AG08395 (cell line): ENCODE results near the gene C4orf50.

Experiments
- DNase-seq: peaks from one replicate; pipeline ENCODE4 v3.0.0; 2012; ENCODE audit warnings: mixed read lengths, low spot score

Gene C4orf50

GRCh38 chr4:6018331-6018730 is at the start of gene C4orf50:
Gene C4orf50, minus strand, starts transcription at chr4:6018431.
- DNase-seq = no peak

GRCh38 chr4:6065934-6066590 is 47.8 kb upstream of the C4orf50 start:
- DNase-seq = no peak

GRCh38 chr4:6065166-6065565 is 46.9 kb upstream of the C4orf50 start:
- DNase-seq = no peak

- no peak for DNase-seq
Measured at GRCh38 chr4:6064383-6064782, 46.2 kb upstream of the C4orf50 start.

- DNase-seq = no peak
Measured at GRCh38 chr4:6063684-6064083, 45.5 kb upstream of the C4orf50 start.

- no peak for DNase-seq
Measured at GRCh38 chr4:6062133-6062532, 43.9 kb upstream of the C4orf50 start.

- DNase-seq = no peak
Measured at GRCh38 chr4:6059375-6059805, 41.2 kb upstream of the C4orf50 start.

GRCh38 chr4:6058531-6059374 is 40.5 kb upstream of the C4orf50 start:
- DNase-seq = no peak

- no peak for DNase-seq
Measured at GRCh38 chr4:6056976-6057766, 38.9 kb upstream of the C4orf50 start.

- DNase-seq = no peak
Measured at GRCh38 chr4:6055436-6055835, 37.2 kb upstream of the C4orf50 start.

- no peak for DNase-seq
Measured at GRCh38 chr4:6055030-6055429, 36.8 kb upstream of the C4orf50 start.

GRCh38 chr4:6054162-6054922 is 36.1 kb upstream of the C4orf50 start:
- no peak for DNase-seq

GRCh38 chr4:6052679-6053078 is 34.4 kb upstream of the C4orf50 start:
- DNase-seq = no peak

GRCh38 chr4:6050551-6050950 is 32.3 kb upstream of the C4orf50 start:
- DNase-seq = no peak

GRCh38 chr4:6049985-6050384 is 31.8 kb upstream of the C4orf50 start:
- no peak for DNase-seq

- no peak for DNase-seq
Measured at GRCh38 chr4:6049278-6049677, 31.0 kb upstream of the C4orf50 start.

- no peak for DNase-seq
Measured at GRCh38 chr4:6048537-6048936, 30.3 kb upstream of the C4orf50 start.

GRCh38 chr4:6047130-6047673 is 29.0 kb upstream of the C4orf50 start:
- no peak for DNase-seq

GRCh38 chr4:6046526-6047129 is 28.4 kb upstream of the C4orf50 start:
- no peak for DNase-seq

GRCh38 chr4:6044805-6045204 is 26.6 kb upstream of the C4orf50 start:
- no peak for DNase-seq

GRCh38 chr4:6044276-6044675 is 26.0 kb upstream of the C4orf50 start:
- no peak for DNase-seq
